GM23338 (cell line): ENCODE data around the gene PIEZO2. TPM values are rescaled to one million over a fixed set of nuclear protein-coding genes. Genes with fewer than 3 reads are reported as not detected.

Experiments
- ATAC-seq: fragments of 200-7000 bp; cut with Tn5 transposase; 3 replicates; pipeline ENCODE4 v1.9.1; 2020
- DNase-seq: peaks from one replicate; pipeline ENCODE4 v3.0.0-alpha.2; 2015; ENCODE audit warnings: low spot score
- H2AFZ ChIP-seq: fragments of 200-600 bp; sonication (generic); 2 replicates; pipeline ENCODE4 v1.8.0; 2016; ENCODE audit warnings: antibody characterized with exemption, mild to moderate bottlenecking, moderate library complexity
- H3F3A ChIP-seq: fragments of 200-600 bp; sonication (generic); replicated peaks from 2 replicates; pipeline ENCODE4 v1.8.0; 2017; ENCODE audit warnings: antibody characterized with exemption, mixed run types, low read depth
- H3K27ac ChIP-seq: fragments of 200-600 bp; sonication (generic); 2 replicates; pipeline ENCODE4 v1.6.1; 2016; ENCODE audit warnings: low read depth
- H3K27me3 ChIP-seq: fragments of 200-600 bp; sonication (generic); 2 replicates; pipeline ENCODE4 v1.8.0; 2016; ENCODE audit warnings: mild to moderate bottlenecking, mixed run types, moderate library complexity; ENCODE audit not compliant: insufficient read depth
- H3K36me3 ChIP-seq: fragments of 200-600 bp; sonication (generic); 2 replicates; pipeline ENCODE4 v1.8.0; 2016; ENCODE audit warnings: mild to moderate bottlenecking; ENCODE audit not compliant: insufficient read depth
- H3K4me1 ChIP-seq: fragments of 200-600 bp; sonication (generic); 2 replicates; pipeline ENCODE4 v1.8.0; 2016; ENCODE audit warnings: mild to moderate bottlenecking, moderate library complexity; ENCODE audit not compliant: insufficient read depth
- H3K4me2 ChIP-seq: fragments of 200-600 bp; sonication (generic); 2 replicates; pipeline ENCODE4 v1.7.1; 2017; ENCODE audit warnings: mixed run types
- H3K4me3 ChIP-seq: fragments of 200-600 bp; sonication (generic); 2 replicates; pipeline ENCODE4 v1.6.1; 2016; ENCODE audit warnings: mixed run types
- H3K79me2 ChIP-seq: fragments of 200-600 bp; sonication (generic); replicated peaks from 2 replicates; pipeline ENCODE4 v1.8.0; 2017; ENCODE audit warnings: mild to moderate bottlenecking; ENCODE audit not compliant: insufficient read depth
- H3K9me2 ChIP-seq: fragments of 200-600 bp; sonication (generic); 2 replicates; pipeline ENCODE4 v1.8.0; 2017; ENCODE audit not compliant: insufficient read depth
- H4K20me1 ChIP-seq: fragments of 200-600 bp; sonication (generic); replicated peaks from 2 replicates; pipeline ENCODE4 v1.8.0; 2017; ENCODE audit warnings: mild to moderate bottlenecking; ENCODE audit not compliant: insufficient read depth
- H3K27ac Mint-ChIP-seq: 2 replicates; pipeline ENCODE4 v1.8.0; 2020; ENCODE audit warnings: inconsistent platforms, mild to moderate bottlenecking, moderate library complexity, mixed read lengths
- H3K27me3 Mint-ChIP-seq: 3 replicates; pipeline ENCODE4 v1.8.0; 2022; ENCODE audit warnings: low read depth, mild to moderate bottlenecking, moderate library complexity, mixed read lengths, inconsistent platforms; ENCODE audit not compliant: insufficient read depth, poor library complexity
- H3K36me3 Mint-ChIP-seq: 3 replicates; pipeline ENCODE4 v1.8.0; 2021; ENCODE audit warnings: low read depth, mild to moderate bottlenecking, inconsistent platforms, moderate library complexity, mixed read lengths
- H3K4me1 Mint-ChIP-seq: 3 replicates; pipeline ENCODE4 v1.8.0; 2020; ENCODE audit warnings: mild to moderate bottlenecking, inconsistent platforms, mixed read lengths
- H3K4me3 Mint-ChIP-seq: 3 replicates; pipeline ENCODE4 v1.8.0; 2021; ENCODE audit warnings: moderate library complexity, mild to moderate bottlenecking, inconsistent platforms, mixed read lengths
- H3K9me3 Mint-ChIP-seq: 3 replicates; pipeline ENCODE4 v1.8.0; 2020; ENCODE audit warnings: moderate library complexity, mild to moderate bottlenecking, inconsistent platforms, mixed read lengths
- CREB1 ChIP-seq: fragments of 250-450 bp; sonication (Bioruptor Pico); IDR thresholded peaks from 2 replicates; pipeline ENCODE4 v1.5.0; 2020; ENCODE audit warnings: low read depth, mild to moderate bottlenecking, moderate library complexity
- CTCF ChIP-seq, 2 experiments: fragments of 200-600 bp in 1 of 2; sonication (generic) in 1 of 2; conservative IDR thresholded peaks; 2 replicates each; pipeline versions ENCODE4 v1.5.1 to v1.6.1; 2016 to 2017; ENCODE audit warnings: antibody characterized with exemption in 2 of 2, low read depth in 2 of 2, mild to moderate bottlenecking in 2 of 2, moderate library complexity in 1 of 2
- ETS1 ChIP-seq: IDR thresholded peaks from 2 replicates; pipeline ENCODE4 v1.6.1; 2016; ENCODE audit warnings: antibody characterized with exemption
- EZH2 ChIP-seq: fragments of 200-600 bp; sonication (generic); IDR thresholded peaks from one replicate; pipeline ENCODE4 v1.8.0; 2017; ENCODE audit warnings: antibody characterized with exemption, mild to moderate bottlenecking, low read depth; ENCODE audit not compliant: unreplicated experiment
- EZH2phosphoT487 ChIP-seq: fragments of 200-600 bp; sonication (generic); IDR thresholded peaks from one replicate; pipeline ENCODE4 v1.8.1; 2018; ENCODE audit warnings: antibody characterized with exemption; ENCODE audit not compliant: unreplicated experiment
- JUNB ChIP-seq: IDR thresholded peaks from one replicate; pipeline ENCODE4 v1.6.1; 2016; ENCODE audit warnings: antibody characterized with exemption; ENCODE audit not compliant: unreplicated experiment
- NANOG ChIP-seq: IDR thresholded peaks from 2 replicates; pipeline ENCODE4 v1.6.1; 2016; ENCODE audit warnings: antibody characterized with exemption, borderline replicate concordance
- POLR2AphosphoS5 ChIP-seq: IDR thresholded peaks from 2 replicates; pipeline ENCODE4 v1.6.1; 2016; ENCODE audit warnings: antibody characterized with exemption, low read depth
- REST ChIP-seq: IDR thresholded peaks from one replicate; pipeline ENCODE4 v1.6.1; 2018; ENCODE audit warnings: antibody characterized with exemption; ENCODE audit not compliant: unreplicated experiment
- STAT1 ChIP-seq: IDR thresholded peaks from one replicate; pipeline ENCODE4 v1.6.1; 2016; ENCODE audit warnings: antibody characterized with exemption; ENCODE audit not compliant: unreplicated experiment
- ZNF114 ChIP-seq: fragments of 250-450 bp; sonication (Bioruptor Pico); IDR thresholded peaks from 2 replicates; pipeline ENCODE4 v1.5.0; 2020; ENCODE audit warnings: mild to moderate bottlenecking, moderate library complexity
- ZNF331 ChIP-seq: fragments of 250-450 bp; sonication (Bioruptor Pico); IDR thresholded peaks from 2 replicates; pipeline ENCODE4 v1.5.0; 2020; ENCODE audit warnings: low read depth, mild to moderate bottlenecking, moderate library complexity
- polyA plus RNA-seq: library from polyadenylated mRNA; unstranded; fragments of >200 nt; fragmentation: Nextera tagmentation; extraction: Ambion mirVana; gene quantifications from 2 replicates; pipeline ENCODE4 v1.2.1, GENCODE V29; 2016
- total RNA-seq: library from RNA; depleted of rRNA; stranded (reverse); fragments of >200 nt; shearing (Covaris generic); gene quantifications from 2 replicates; pipeline ENCODE4 v1.2.3, GENCODE V29; 2014

PIEZO2 gene
- total and polyA plus RNA-seq, 2 experiments from 2014 or later = 4.8 to 8.2 TPM

GRCh38 chr18:10718809-10719208, 430.6 kb downstream of the PIEZO2 start:
- H3K27ac Mint-ChIP-seq = no peak overlapping the region
- no peak overlapping the region for H3K4me3 Mint-ChIP-seq
- H3K27me3 Mint-ChIP-seq = peaks cover 2% of the 10 kb centered on the region
- H3K27me3 ChIP-seq = no peaks in the 10 kb centered on the region
- H3K4me3 ChIP-seq = no peak overlapping the region
- H3K36me3 ChIP-seq = no peaks in the 10 kb centered on the region
- no peaks in the 10 kb centered on the region for H3F3A ChIP-seq
- DNase-seq (no peak), ATAC-seq (no peak)
- no peak overlapping the region for H2AFZ ChIP-seq
- H3K4me2 ChIP-seq = no peak overlapping the region
- TF ChIP-seq NANOG (no peak), EZH2phosphoT487 (no peak), CTCF (conservative IDR thresholded peaks at IDR 0.05; ENCODE audit: low read depth in 2 of 2) (no peak), POLR2AphosphoS5 (no peak), JUNB (no peak), ETS1 (no peak), STAT1 (no peak), ZNF114 (CRISPR knock-in tag) (no peak)
- H3K9me2 ChIP-seq = no peaks in the 10 kb centered on the region
- H3K79me2 ChIP-seq = no peaks in the 10 kb centered on the region
- H3K4me1 Mint-ChIP-seq = no peaks in the 10 kb centered on the region
- H4K20me1 ChIP-seq = no peaks in the 10 kb centered on the region
- peaks cover 4% of the 10 kb centered on the region; the same call in 2 of the 3 replicates for H3K9me3 Mint-ChIP-seq
- H3K27ac ChIP-seq = no peak overlapping the region
- no peaks in the 10 kb centered on the region for H3K4me1 ChIP-seq
- H3K36me3 Mint-ChIP-seq = no peaks in the 10 kb centered on the region; the same call in 2 of the 3 replicates

- Mint-ChIP-seq H3K4me3 (no peak overlapping the region), H3K36me3 (no peaks in the 10 kb centered on the region), H3K4me1 (no peaks in the 10 kb centered on the region), H3K27me3 (no peaks in the 10 kb centered on the region), H3K27ac (no peak overlapping the region; the same call in 1 of the 2 replicates), H3K9me3 (no peaks in the 10 kb centered on the region)
- no peaks in the 10 kb centered on the region for H3K79me2 ChIP-seq
- DNase-seq (no peak), ATAC-seq (no peak)
- H4K20me1 ChIP-seq = no peaks in the 10 kb centered on the region
- H3K27me3 ChIP-seq = no peaks in the 10 kb centered on the region
- H3K9me2 ChIP-seq = no peaks in the 10 kb centered on the region
- H3K36me3 ChIP-seq = no peaks in the 10 kb centered on the region
- no peaks in the 10 kb centered on the region for H3F3A ChIP-seq
- H3K4me2 ChIP-seq = no peak overlapping the region
- no peak overlapping the region for H2AFZ ChIP-seq
- TF ChIP-seq CREB1 (CRISPR knock-in tag) (no peak), ETS1 (no peak), ZNF331 (CRISPR knock-in tag) (no peak), EZH2 (no peak), CTCF (conservative IDR thresholded peaks at IDR 0.05; ENCODE audit: low read depth in 2 of 2) (no peak), STAT1 (no peak), NANOG (no peak), REST (no peak)
- no peaks in the 10 kb centered on the region for H3K4me1 ChIP-seq
- no peak overlapping the region for H3K4me3 ChIP-seq
- H3K27ac ChIP-seq = no peak overlapping the region
Observed at GRCh38 chr18:10715791-10716190, 433.6 kb downstream of the PIEZO2 start.
